SK-N-SH treated with all-trans-retinoic acid at 6 μM for 48 hours (cell line): Measurements from ENCODE around the gene IFT57.

Source experiments
- ISL1 ChIP-seq: fragments of 250-450 bp; sonication (Bioruptor Pico); IDR thresholded peaks from 2 replicates; pipeline ENCODE4 v2.1.2; 2022; ENCODE audit warnings: mild to moderate bottlenecking, moderate library complexity
- OSR1 ChIP-seq: fragments of 250-450 bp; sonication (Bioruptor Pico); IDR thresholded peaks from 2 replicates; pipeline ENCODE4 v1.8.0; 2022; ENCODE audit warnings: moderate library complexity, mild to moderate bottlenecking, inconsistent platforms
- ZNF8 ChIP-seq: fragments of 450-650 bp; formaldehyde crosslinking; IDR thresholded peaks from 2 replicates; pipeline ENCODE4 v1.5.0; 2020; ENCODE audit warnings: mild to moderate bottlenecking, moderate library complexity
- TF ChIP-seq, protein P1 (sequence below): fragments of 250-450 bp; sonication (Bioruptor Pico); IDR thresholded peaks from 2 replicates; pipeline ENCODE4 v1.5.1; 2021; ENCODE audit warnings: mild to moderate bottlenecking, moderate library complexity

DNA sequence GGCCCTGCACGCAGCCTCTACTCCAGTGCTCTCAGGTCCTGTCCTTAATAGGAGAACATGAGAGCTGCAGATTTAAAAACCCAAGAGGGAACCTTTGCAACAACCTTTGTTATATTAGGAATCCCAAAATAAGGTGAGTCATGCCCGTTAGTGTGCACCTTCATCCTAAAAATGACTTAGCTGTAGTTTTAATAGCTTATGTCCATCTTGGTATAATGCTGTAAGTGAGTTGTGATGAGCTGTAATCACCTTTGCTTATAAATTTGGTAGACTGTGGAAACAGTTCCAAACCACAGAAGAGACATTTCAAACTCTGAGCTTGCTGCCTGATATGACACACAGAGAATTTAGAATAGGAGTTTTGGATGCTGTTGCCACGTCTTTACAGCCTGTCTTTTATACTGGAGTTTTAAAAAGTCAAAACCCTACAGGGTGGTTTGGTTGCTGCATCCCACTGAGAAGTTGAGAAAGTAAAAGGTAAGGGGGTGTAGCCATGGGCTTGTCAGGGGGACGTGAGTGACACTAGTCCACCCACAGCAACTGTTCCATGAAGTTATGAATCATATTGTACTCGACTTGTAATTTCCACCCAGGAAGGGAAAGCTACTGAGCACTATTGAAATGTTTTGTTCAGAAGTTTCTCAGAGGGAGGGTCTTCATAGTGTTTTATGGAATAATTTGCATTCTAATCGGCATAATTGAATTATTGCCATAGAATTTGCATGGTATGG is 104.0 kb downstream of the IFT57 start:
- no peak for TF ChIP-seq OSR1 (CRISPR knock-in tag)
- TF ChIP-seq, protein P1, sequence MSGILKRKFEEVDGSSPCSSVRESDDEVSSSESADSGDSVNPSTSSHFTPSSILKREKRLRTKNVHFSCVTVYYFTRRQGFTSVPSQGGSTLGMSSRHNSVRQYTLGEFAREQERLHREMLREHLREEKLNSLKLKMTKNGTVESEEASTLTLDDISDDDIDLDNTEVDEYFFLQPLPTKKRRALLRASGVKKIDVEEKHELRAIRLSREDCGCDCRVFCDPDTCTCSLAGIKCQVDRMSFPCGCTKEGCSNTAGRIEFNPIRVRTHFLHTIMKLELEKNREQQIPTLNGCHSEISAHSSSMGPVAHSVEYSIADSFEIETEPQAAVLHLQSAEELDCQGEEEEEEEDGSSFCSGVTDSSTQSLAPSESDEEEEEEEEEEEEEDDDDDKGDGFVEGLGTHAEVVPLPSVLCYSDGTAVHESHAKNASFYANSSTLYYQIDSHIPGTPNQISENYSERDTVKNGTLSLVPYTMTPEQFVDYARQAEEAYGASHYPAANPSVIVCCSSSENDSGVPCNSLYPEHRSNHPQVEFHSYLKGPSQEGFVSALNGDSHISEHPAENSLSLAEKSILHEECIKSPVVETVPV (CRISPR knock-in tag): no peak
- TF ChIP-seq ISL1 (CRISPR knock-in tag): no peak
- no peak for TF ChIP-seq ZNF8 (CRISPR knock-in tag)
